ENCODE results near the gene MTRF1. TPM values are rescaled to one million over a fixed set of nuclear protein-coding genes. Genes with fewer than 3 reads are reported as not detected.
A peak's percentile ranks its signal among the peaks of the same experiment; 100 is the strongest.

Gene MTRF1
- total and polyA plus RNA-seq, 9 of the 15 experiments (the other 6 are each of a cell fraction or from before 2014, with no cell fraction given): 12.5 to 33.7 (median 20.1) TPM

GRCh38 chr13:41229356-41229755 lies 34.0 kb downstream of the MTRF1 start (continued):
- TF ChIP-seq ZBTB40 (IDR thresholded peaks at IDR 0.05) (no peak), ZBTB40 (CRISPR knock-in tag; IDR thresholded peaks at IDR 0.05) (no peak), TAL1 (IDR thresholded peaks at IDR 0.05) (no peak), MAFF (IDR thresholded peaks at IDR 0.05; ENCODE audit: low read length) (peak; percentile 93), XRCC3 (IDR thresholded peaks at IDR 0.05) (no peak), RCOR1 (IDR thresholded peaks at IDR 0.05; ENCODE audit: borderline replicate concordance in 1 of 2, low read depth in 2 of 2, low read length in 2 of 2) (no peak), ZBTB34 (CRISPR knock-in tag; IDR thresholded peaks at IDR 0.05) (no peak), SMARCA4 (IDR thresholded peaks at IDR 0.05) (no peak), FOXO4 (CRISPR knock-in tag; IDR thresholded peaks at IDR 0.05) (no peak), ZNF146 (CRISPR knock-in tag; IDR thresholded peaks at IDR 0.05; ENCODE audit: unreplicated experiment) (no peak), PHF20 (IDR thresholded peaks at IDR 0.05; ENCODE audit: partially characterized antibody) (no peak), C11orf30 (IDR thresholded peaks at IDR 0.05; ENCODE audit: low read depth) (peak; percentile 88), SMC3 (conservative IDR thresholded peaks at IDR 0.05; ENCODE audit: insufficient read depth, low read depth, low read length) (no peak), CLOCK (CRISPR knock-in tag; IDR thresholded peaks at IDR 0.05; ENCODE audit: borderline replicate concordance) (no peak)
